ENCODE data around the gene ZCCHC14. TPM values are rescaled to one million over a fixed set of nuclear protein-coding genes. Genes with fewer than 3 reads are reported as not detected.

The ZCCHC14 gene
- total RNA-seq, 3 donors from 2014 or later: 14.7 to 18.0 (median 15.9) TPM

- DNase-seq (no peak), ATAC-seq (no peak)
- no peaks in the 10 kb centered on the region for H3K4me1 Mint-ChIP-seq (ENCODE audit: low read depth)
- H3K9me3 Mint-ChIP-seq: no peaks in the 10 kb centered on the region
- H3K36me3 Mint-ChIP-seq (ENCODE audit: insufficient read depth): peaks cover 24% of the 10 kb centered on the region
- no peaks in the 10 kb centered on the region for H3K27me3 Mint-ChIP-seq (ENCODE audit: low read depth)
- H3K4me3 Mint-ChIP-seq: no peak overlapping the region
Observed at GRCh38 chr16:87418644-87419043, 74.2 kb downstream of the ZCCHC14 start.

DNA sequence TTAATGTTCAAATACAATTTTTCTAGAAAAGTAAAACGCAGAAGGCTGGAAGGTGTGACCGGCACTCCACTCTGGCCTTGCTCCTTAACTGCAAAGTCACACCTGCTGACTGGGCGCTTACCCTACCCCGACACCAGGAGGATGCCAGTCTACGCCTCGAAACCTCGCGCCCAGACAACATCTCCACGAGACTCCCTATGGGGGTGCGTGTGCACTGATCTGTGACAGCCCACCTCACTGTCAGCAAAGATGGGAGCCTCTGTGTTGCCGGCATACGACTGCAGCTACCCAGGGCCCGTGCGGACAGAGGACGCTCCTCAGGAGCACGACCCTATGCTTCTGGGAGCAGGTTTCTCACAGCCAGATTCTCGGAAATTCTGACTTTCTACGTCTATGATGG is 74.6 kb downstream of the ZCCHC14 start:
- Mint-ChIP-seq H3K27me3 (ENCODE audit: low read depth) (no peaks in the 10 kb centered on the region), H3K4me3 (no peak overlapping the region), H3K4me1 (ENCODE audit: low read depth) (no peaks in the 10 kb centered on the region), H3K9me3 (no peaks in the 10 kb centered on the region), H3K36me3 (ENCODE audit: insufficient read depth) (peaks cover 28% of the 10 kb centered on the region)
- ATAC-seq: no peak
- DNase-seq: no peak

DNA sequence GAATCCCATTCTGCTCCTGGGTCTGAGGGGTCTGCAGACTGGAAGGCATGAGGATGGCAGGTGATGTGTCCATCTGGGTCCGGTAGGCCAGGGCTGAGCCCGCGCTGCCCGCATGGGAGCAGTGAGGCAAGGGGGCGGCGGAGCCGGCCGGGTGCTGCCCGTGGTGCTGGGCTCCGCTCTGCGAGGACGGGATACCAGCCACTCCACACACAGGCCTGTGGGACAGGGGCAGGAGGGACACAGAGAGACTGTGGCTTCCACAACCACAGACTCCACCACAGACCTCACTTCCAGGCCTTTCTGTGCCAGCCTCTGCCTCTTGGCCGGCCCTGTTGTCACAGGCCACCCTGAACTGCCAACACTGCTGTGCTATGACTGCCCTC is 75.3 kb downstream of the ZCCHC14 start:
- Mint-ChIP-seq H3K36me3 (ENCODE audit: insufficient read depth) (peaks cover 26% of the 10 kb centered on the region), H3K9me3 (no peaks in the 10 kb centered on the region), H3K4me1 (ENCODE audit: low read depth) (no peaks in the 10 kb centered on the region), H3K27me3 (ENCODE audit: low read depth) (no peaks in the 10 kb centered on the region), H3K4me3 (no peak overlapping the region)
- ATAC-seq (no peak), DNase-seq (no peak)

GRCh38 chr16:87416826-87417527 is 75.8 kb downstream of the ZCCHC14 start:
- Mint-ChIP-seq H3K9me3 (no peaks in the 10 kb centered on the region), H3K36me3 (ENCODE audit: insufficient read depth) (peaks cover 26% of the 10 kb centered on the region), H3K4me3 (no peak overlapping the region), H3K27me3 (ENCODE audit: low read depth) (no peaks in the 10 kb centered on the region), H3K4me1 (ENCODE audit: low read depth) (no peaks in the 10 kb centered on the region)
- DNase-seq: peak; percentile 25
- ATAC-seq: no peak

DNA sequence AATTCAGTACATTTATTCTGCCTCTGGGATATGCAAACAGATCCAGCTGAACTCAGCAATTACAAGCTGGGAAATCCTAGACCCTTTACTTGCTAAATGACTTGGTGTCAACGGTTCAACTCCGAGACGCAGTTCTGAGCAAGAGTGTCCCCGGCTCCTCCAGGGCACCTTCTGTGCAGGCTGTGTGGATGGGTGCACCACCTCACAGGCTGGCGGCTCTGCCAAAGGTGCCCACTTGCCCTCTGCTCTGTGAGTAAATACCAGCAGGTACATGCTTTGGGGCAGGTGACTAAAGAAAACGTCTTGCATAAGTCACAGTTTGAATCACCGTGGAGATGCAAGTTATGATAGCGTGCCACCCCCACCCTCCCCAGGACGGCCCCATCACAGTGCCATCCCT is 77.4 kb downstream of the ZCCHC14 start:
- Mint-ChIP-seq H3K4me3 (no peak overlapping the region), H3K36me3 (ENCODE audit: insufficient read depth) (peaks cover 27% of the 10 kb centered on the region), H3K9me3 (no peaks in the 10 kb centered on the region), H3K4me1 (ENCODE audit: low read depth) (no peaks in the 10 kb centered on the region), H3K27me3 (ENCODE audit: low read depth) (no peaks in the 10 kb centered on the region)
- DNase-seq: no peak
- no peak for ATAC-seq

- no peak overlapping the region for H3K4me3 Mint-ChIP-seq
- H3K36me3 Mint-ChIP-seq (ENCODE audit: insufficient read depth): peaks cover 26% of the 10 kb centered on the region
- no peaks in the 10 kb centered on the region for H3K9me3 Mint-ChIP-seq
- peak in 1 of 2 donors; percentile 25 for ATAC-seq
- no peaks in the 10 kb centered on the region for H3K27me3 Mint-ChIP-seq (ENCODE audit: low read depth)
- H3K4me1 Mint-ChIP-seq (ENCODE audit: low read depth): no peaks in the 10 kb centered on the region
- DNase-seq: no peak
Observed at GRCh38 chr16:87414251-87414680, 78.6 kb downstream of the ZCCHC14 start.

DNA sequence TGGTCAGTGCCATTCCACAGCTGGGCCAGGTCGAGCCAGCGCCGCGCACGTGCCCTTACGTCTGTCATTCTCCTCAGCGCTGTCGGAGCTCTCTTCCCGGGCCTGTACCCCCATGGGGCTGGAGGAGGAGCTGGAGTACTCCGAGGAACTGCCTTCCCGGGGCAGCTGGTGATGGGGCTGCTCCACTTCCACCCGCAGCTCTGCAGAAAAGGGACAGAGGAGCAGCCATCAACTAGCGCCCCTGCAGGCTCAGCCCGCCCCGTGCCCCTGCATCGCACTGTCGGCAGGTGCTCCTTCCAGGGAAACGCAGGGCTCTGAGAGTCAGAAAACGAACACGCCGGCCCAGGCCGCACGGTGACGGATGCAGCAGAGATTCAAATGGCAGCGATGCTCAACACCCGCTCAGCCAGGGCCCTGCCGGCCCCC is 79.8 kb downstream of the ZCCHC14 start:
- H3K27me3 Mint-ChIP-seq (ENCODE audit: low read depth): no peaks in the 10 kb centered on the region
- ATAC-seq: no peak
- no peaks in the 10 kb centered on the region for H3K9me3 Mint-ChIP-seq
- no peak overlapping the region for H3K4me3 Mint-ChIP-seq
- H3K4me1 Mint-ChIP-seq (ENCODE audit: low read depth): no peaks in the 10 kb centered on the region
- no peak for DNase-seq
- peaks cover 26% of the 10 kb centered on the region for H3K36me3 Mint-ChIP-seq (ENCODE audit: insufficient read depth)

GRCh38 chr16:87412371-87412995 is 80.3 kb downstream of the ZCCHC14 start:
- no peaks in the 10 kb centered on the region for H3K4me1 Mint-ChIP-seq (ENCODE audit: low read depth)
- H3K27me3 Mint-ChIP-seq (ENCODE audit: low read depth): no peaks in the 10 kb centered on the region
- ATAC-seq: no peak
- no peaks in the 10 kb centered on the region for H3K9me3 Mint-ChIP-seq
- peaks cover 27% of the 10 kb centered on the region for H3K36me3 Mint-ChIP-seq (ENCODE audit: insufficient read depth)
- H3K4me3 Mint-ChIP-seq: no peak overlapping the region
- DNase-seq: no peak

DNA sequence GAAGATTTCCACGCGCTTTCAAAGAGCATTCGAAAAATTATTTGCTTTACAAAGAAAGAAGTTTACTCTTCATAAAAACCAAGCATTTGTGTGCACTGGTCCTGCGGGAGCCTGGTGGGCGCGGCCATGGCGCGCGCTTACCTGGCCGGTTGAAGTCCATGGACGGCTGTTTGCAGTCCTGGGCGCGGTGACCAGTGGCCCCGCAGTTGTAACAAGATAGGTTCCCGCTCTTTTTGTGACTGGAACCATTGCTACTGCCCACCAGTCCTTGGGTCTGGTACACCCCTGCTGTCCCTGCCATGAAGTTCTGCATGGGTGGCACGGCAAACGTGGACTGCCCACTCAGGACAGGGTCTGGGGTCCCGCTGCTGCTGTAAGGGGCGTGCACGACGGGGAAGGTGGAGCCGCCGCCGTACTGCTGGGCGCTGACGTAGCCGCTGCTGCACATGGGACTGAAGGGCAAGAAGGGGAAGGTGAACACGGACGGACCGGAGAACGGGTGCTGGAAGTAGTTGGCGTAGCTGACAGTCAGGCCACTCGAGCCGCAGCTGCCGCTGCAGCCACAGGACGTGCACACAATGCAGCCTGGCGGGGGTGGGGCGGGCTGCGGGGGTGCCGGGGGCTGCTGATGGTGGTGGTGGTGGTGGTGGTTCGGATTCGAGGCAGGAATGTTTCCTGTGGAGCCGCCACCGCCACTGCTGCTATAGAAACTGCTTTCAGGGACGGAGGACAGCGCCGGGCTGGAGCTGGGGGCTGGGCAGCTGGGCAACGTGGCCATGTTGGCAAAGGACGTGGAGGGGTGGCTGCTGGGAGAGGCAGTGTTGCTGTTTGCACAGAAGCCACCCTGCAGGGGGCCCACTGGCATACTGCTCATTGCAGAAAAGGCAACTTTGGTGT is 81.2 kb downstream of the ZCCHC14 start:
- Mint-ChIP-seq H3K9me3 (no peaks in the 10 kb centered on the region), H3K4me3 (no peak overlapping the region), H3K4me1 (ENCODE audit: low read depth) (peaks cover 1% of the 10 kb centered on the region), H3K36me3 (ENCODE audit: insufficient read depth) (peaks cover 29% of the 10 kb centered on the region), H3K27me3 (ENCODE audit: low read depth) (no peaks in the 10 kb centered on the region)
- DNase-seq: no peak
- ATAC-seq: no peak

DNA sequence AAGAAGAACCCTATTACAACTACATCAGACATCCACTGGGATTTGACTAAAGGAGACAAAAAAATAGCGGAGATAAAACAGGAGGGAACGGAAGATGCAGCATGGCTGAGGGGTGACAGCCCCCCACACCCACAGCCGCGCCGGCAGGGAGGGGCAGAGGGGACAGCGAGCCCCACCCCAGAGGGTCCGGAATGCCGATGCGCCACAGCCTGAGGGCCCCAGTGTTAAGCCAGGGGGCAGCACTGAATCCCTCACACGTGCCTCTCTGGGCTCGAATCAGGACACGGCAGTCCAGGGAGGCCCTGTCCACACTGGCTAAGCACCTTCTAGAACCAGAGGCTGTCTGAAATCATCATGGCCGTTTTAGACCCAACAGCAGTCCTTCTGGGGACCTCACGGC is 81.9 kb downstream of the ZCCHC14 start:
- DNase-seq (no peak), ATAC-seq (no peak)
- Mint-ChIP-seq H3K36me3 (ENCODE audit: insufficient read depth) (peaks cover 29% of the 10 kb centered on the region), H3K27me3 (ENCODE audit: low read depth) (no peaks in the 10 kb centered on the region), H3K4me1 (ENCODE audit: low read depth) (peaks cover 2% of the 10 kb centered on the region), H3K4me3 (no peak overlapping the region), H3K9me3 (no peaks in the 10 kb centered on the region)

DNA sequence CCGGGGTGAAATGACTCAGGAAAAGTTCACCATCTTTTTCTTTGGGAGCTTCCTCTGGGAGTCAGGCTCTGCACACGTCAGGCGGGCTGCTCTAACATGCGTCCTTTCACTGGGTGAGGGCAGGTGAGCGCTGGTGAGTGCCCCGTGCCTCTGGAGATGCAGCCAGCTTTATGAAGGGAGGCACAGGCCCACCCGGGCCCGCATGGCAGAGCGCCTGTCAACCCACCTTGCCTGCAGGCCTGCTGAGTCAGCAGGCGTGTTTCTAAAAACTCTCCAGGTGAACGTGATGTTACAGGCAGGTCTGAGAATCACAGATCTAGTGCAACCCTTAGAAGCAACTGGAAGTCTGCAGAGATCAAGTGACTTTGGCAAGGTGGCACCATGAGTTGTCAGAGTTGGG is 82.3 kb downstream of the ZCCHC14 start:
- Mint-ChIP-seq H3K4me3 (no peak overlapping the region), H3K4me1 (ENCODE audit: low read depth) (peaks cover 2% of the 10 kb centered on the region), H3K36me3 (ENCODE audit: insufficient read depth) (peaks cover 28% of the 10 kb centered on the region), H3K27me3 (ENCODE audit: low read depth) (no peaks in the 10 kb centered on the region), H3K9me3 (no peaks in the 10 kb centered on the region)
- no peak for ATAC-seq
- DNase-seq: no peak

- Mint-ChIP-seq H3K4me3 (no peak overlapping the region), H3K9me3 (no peaks in the 10 kb centered on the region), H3K36me3 (ENCODE audit: insufficient read depth) (peaks cover 27% of the 10 kb centered on the region), H3K4me1 (ENCODE audit: low read depth) (peaks cover 2% of the 10 kb centered on the region), H3K27me3 (ENCODE audit: low read depth) (no peaks in the 10 kb centered on the region)
- DNase-seq (no peak), ATAC-seq (no peak)
Observed at GRCh38 chr16:87409781-87410180, 83.0 kb downstream of the ZCCHC14 start.

- H3K9me3 Mint-ChIP-seq: no peaks in the 10 kb centered on the region
- ATAC-seq (no peak), DNase-seq (no peak)
Observed at GRCh38 chr16:87409153-87409552, 83.7 kb downstream of the ZCCHC14 start.

DNA sequence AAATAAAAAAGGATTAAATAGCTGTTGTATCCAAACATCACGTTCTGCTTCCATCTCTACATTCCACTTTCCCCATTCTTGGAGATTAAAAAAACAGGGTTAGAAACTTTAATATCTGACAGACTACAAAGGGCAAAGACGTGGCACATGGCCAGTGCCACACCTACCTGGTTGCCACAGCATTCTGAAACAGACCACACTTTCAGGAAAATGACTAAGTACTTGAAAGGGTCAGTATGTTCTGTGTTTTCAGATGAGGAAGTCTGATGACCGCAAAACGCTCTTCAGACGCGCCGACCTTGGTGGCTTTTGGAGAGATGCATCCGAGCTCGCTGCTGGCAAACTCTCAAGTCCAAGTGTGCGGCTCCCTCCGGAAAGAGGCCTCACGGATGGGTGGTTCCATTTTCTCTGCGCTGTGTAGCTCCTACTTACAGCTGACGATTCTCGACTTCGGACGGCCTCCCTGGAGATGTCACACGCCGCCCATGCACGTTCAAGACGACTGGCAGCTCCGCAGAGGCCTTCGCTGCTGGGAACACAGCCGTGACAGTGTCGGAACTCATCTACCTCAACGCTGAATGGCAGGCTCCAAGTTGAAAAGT is 85.2 kb downstream of the ZCCHC14 start:
- ATAC-seq: no peak
- Mint-ChIP-seq H3K9me3 (no peaks in the 10 kb centered on the region), H3K36me3 (ENCODE audit: insufficient read depth) (peaks cover 20% of the 10 kb centered on the region), H3K4me3 (no peak overlapping the region), H3K4me1 (ENCODE audit: low read depth) (peaks cover 2% of the 10 kb centered on the region), H3K27me3 (ENCODE audit: low read depth) (no peaks in the 10 kb centered on the region)
- DNase-seq: no peak

More at GRCh38 chr16:87409153-87409552, 83.7 kb downstream of the ZCCHC14 start:
- Mint-ChIP-seq H3K4me1 (ENCODE audit: low read depth) (peaks cover 2% of the 10 kb centered on the region), H3K36me3 (ENCODE audit: insufficient read depth) (peaks cover 27% of the 10 kb centered on the region), H3K27me3 (ENCODE audit: low read depth) (no peaks in the 10 kb centered on the region), H3K4me3 (no peak overlapping the region)

Data from activated T-cell treated with anti-CD3 and anti-CD28 coated beads, Interleukin-2, amount 50 U/mL, for 4 hours (primary cell).